GM12873 (cell line): ENCODE measurements around the gene LY6G6F.

Source experiments
- TF ChIP-seq, protein P1 (sequence below): IDR thresholded peaks from 2 replicates; pipeline ENCODE4 v1.5.1; 2012; ENCODE audit warnings: low read depth, mild to moderate bottlenecking, moderate library complexity, low read length, control low read depth; ENCODE audit not compliant: insufficient read depth; ENCODE audit errors: missing control alignments

Gene LY6G6F

GRCh38 chr6:31723245-31723979 lies 16.7 kb downstream of the LY6G6F start, which contains the start of gene MPIG6B:
TSS of gene MPIG6B (plus strand) at chr6:31723373. CDS start at chr6:31723384, 11 bp downstream.
- TF ChIP-seq, protein P1, sequence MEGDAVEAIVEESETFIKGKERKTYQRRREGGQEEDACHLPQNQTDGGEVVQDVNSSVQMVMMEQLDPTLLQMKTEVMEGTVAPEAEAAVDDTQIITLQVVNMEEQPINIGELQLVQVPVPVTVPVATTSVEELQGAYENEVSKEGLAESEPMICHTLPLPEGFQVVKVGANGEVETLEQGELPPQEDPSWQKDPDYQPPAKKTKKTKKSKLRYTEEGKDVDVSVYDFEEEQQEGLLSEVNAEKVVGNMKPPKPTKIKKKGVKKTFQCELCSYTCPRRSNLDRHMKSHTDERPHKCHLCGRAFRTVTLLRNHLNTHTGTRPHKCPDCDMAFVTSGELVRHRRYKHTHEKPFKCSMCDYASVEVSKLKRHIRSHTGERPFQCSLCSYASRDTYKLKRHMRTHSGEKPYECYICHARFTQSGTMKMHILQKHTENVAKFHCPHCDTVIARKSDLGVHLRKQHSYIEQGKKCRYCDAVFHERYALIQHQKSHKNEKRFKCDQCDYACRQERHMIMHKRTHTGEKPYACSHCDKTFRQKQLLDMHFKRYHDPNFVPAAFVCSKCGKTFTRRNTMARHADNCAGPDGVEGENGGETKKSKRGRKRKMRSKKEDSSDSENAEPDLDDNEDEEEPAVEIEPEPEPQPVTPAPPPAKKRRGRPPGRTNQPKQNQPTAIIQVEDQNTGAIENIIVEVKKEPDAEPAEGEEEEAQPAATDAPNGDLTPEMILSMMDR, result no peak

DNA sequence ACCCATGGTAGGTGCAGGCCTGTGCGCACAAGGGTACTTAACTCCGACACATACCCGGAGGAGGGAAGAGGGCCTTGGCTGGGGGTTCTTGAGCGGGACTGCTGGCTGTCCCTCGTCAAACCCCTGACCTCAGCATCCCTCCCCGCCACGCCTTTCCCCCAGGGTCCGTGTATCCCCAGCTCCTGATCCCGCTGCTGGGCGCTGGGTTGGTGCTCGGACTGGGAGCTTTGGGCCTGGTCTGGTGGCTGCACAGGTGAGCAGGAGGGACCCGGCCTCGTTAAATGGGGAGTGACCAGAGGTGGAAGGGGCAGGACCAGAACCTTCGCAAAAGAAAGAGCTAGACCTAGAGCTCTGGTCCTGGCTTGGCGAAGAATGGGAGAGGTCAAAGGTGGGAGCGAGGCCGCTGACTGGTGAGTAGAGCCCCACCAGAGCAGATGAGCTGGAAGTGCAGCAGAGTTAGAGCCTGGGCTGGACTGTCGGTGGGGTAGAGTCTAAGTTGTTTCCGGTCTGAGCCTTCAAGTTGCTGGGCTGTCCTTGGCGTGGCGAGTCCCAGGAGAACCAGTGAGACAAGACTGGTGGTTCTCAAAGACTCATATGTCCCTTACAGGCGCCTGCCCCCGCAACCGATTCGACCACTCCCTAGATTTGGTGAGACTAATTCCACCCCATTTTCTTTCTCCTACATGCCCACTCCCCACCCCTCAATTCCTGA lies 17.5 kb downstream of the LY6G6F start:
- TF ChIP-seq, protein P1, result no peak

- TF ChIP-seq, protein P1, result no peak
These were observed 19.1 kb downstream of the LY6G6F start for GRCh38 chr6:31725502-31726350.

- TF ChIP-seq, protein P1, result no peak
These were observed 20.5 kb downstream of the LY6G6F start for GRCh38 chr6:31727034-31727716.

DNA sequence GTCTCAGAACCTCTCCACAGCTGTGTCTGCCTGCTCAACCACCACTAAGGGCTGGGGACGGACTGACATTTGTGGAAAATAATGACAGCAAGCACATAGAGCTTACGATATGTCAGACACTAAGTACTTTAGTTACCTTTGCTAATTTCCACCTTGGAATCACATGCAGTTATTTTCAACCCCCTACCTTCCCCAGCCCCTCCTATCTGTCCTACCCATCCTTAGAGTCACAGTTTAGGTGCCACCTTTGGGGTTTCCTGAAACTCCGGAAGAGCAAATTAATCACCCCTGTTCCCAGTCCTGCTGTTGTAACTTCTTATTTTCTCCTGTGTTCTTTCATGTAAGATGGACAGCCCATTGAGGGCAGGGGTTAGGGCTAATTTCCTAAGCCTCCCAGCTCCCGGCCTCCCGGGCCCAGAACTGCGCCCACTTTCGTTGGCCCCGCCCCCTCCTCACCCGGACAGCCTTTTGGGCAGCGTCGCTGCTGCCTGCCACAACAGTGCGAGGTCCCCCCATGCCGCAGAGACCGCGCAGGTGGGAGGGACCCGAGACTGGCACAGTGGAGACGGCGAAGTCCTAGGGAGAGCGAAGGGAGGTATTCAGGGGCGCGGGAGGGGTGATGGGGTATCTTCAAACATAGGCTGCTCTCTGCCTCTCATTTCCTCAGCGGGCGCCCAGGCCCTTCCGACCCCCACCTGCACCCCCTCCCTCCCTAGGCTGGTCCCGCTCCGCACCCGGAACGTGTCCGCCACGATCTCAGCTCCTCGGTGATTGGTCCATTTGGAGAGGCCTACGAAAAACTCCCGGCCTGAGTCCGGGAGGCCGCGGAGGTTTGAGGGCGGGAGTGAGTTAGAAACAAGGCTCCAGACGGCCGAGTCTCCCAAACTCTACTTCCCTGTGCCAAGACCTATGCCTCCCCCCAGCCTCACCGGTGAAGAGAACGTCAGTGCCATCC lies 21.3 kb downstream of the LY6G6F start:
- TF ChIP-seq, protein P1, result no peak

- TF ChIP-seq, protein P1, result peak; percentile 76
These were observed 22.3 kb downstream of the LY6G6F start, which contains the start of gene DDAH2 for GRCh38 chr6:31728767-31729514. TSS of gene DDAH2 (minus strand) at chr6:31729299. CDS start at chr6:31729161, 138 bp downstream.
